ENCODE measurements around the gene SERPINA3.
"Not testable (repeated sequence)": the region's sequence is repeated elsewhere in the genome, so short reads cannot be mapped to it uniquely, and the experiment has no call there.

SERPINA3 gene

GRCh38 chr14:94612174-94612573 is at the start of gene SERPINA3:
TSS of gene SERPINA3 (plus strand) at chr14:94612391. CDS start at chr14:94614442, 2,051 bp downstream.
- no peak for DNase-seq (ENCODE audit: low spot score)

- no peak for DNase-seq (ENCODE audit: low spot score)
Observed at GRCh38 chr14:94562941-94563883, 49.0 kb upstream of the SERPINA3 start.

- no peak for DNase-seq (ENCODE audit: low spot score)
Observed at GRCh38 chr14:94564381-94564780, 47.8 kb upstream of the SERPINA3 start.

GRCh38 chr14:94568186-94568585 is 44.0 kb upstream of the SERPINA3 start:
- DNase-seq (ENCODE audit: low spot score): no peak

GRCh38 chr14:94569381-94570001 is 42.7 kb upstream of the SERPINA3 start:
- no peak for DNase-seq (ENCODE audit: low spot score)

GRCh38 chr14:94570002-94570400 is 42.2 kb upstream of the SERPINA3 start:
- DNase-seq (ENCODE audit: low spot score): no peak

- no peak for DNase-seq (ENCODE audit: low spot score)
Observed at GRCh38 chr14:94570440-94570839, 41.8 kb upstream of the SERPINA3 start.

GRCh38 chr14:94571395-94571794 is 40.8 kb upstream of the SERPINA3 start:
- no peak for DNase-seq (ENCODE audit: low spot score)

GRCh38 chr14:94571950-94572349 is 40.2 kb upstream of the SERPINA3 start:
- DNase-seq (ENCODE audit: low spot score): no peak

GRCh38 chr14:94572637-94573303 is 39.4 kb upstream of the SERPINA3 start:
- no peak for DNase-seq (ENCODE audit: low spot score)

GRCh38 chr14:94573475-94574277 is 38.5 kb upstream of the SERPINA3 start:
- DNase-seq (ENCODE audit: low spot score): no peak

- DNase-seq (ENCODE audit: low spot score): no peak
Observed at GRCh38 chr14:94574336-94574735, 37.9 kb upstream of the SERPINA3 start.

GRCh38 chr14:94575730-94576585 is 36.2 kb upstream of the SERPINA3 start:
- DNase-seq (ENCODE audit: low spot score): no peak

- DNase-seq (ENCODE audit: low spot score): not testable (repeated sequence)
Observed at GRCh38 chr14:94577472-94577871, 34.7 kb upstream of the SERPINA3 start.

- DNase-seq (ENCODE audit: low spot score): no peak
Observed at GRCh38 chr14:94578712-94579111, 33.5 kb upstream of the SERPINA3 start.

GRCh38 chr14:94581127-94581999 is 30.8 kb upstream of the SERPINA3 start, which contains the start of gene SERPINA5:
TSS of gene SERPINA5 (plus strand) at chr14:94581426. CDS start at chr14:94587363, 5,937 bp downstream.
- peak; percentile 42 for DNase-seq (ENCODE audit: low spot score)

- no peak for DNase-seq (ENCODE audit: low spot score)
Observed at GRCh38 chr14:94582199-94582750, 29.9 kb upstream of the SERPINA3 start.

GRCh38 chr14:94582851-94583250 is 29.3 kb upstream of the SERPINA3 start:
- DNase-seq (ENCODE audit: low spot score): no peak

GRCh38 chr14:94583557-94583956 is 28.6 kb upstream of the SERPINA3 start:
- DNase-seq (ENCODE audit: low spot score): no peak
